Activated T-helper 1 cell treated with anti-CD3 and anti-CD28 coated beads, Interleukin-12 subunit alpha, Interleukin-12 subunit beta, Interleukin-2, Interleukin-4 antibody, amounts not matched to agents 30 ng/mL and 10 ng/mL and 1 ng/mL, durations not matched to agents 14 hours and 24 hours and 36 hours (primary cell): ENCODE data around the gene RPS6KA2. TPM values are rescaled to one million over a fixed set of nuclear protein-coding genes. Genes with fewer than 3 reads are reported as not detected.

Experiments
- DNase-seq: peaks from one replicate; pipeline ENCODE4 v3.0.0; 2021; ENCODE audit warnings: low spot score
- H3K27ac Mint-ChIP-seq: one replicate; pipeline ENCODE4 v1.8.0; 2021; ENCODE audit warnings: mild to moderate bottlenecking, mixed read lengths
- H3K27me3 Mint-ChIP-seq: one replicate; pipeline ENCODE4 v1.8.0; 2022; ENCODE audit warnings: mild to moderate bottlenecking, moderate library complexity, mixed read lengths; ENCODE audit not compliant: insufficient read depth
- H3K36me3 Mint-ChIP-seq: one replicate; pipeline ENCODE4 v1.8.0; 2021; ENCODE audit warnings: low read depth, mixed read lengths
- H3K4me1 Mint-ChIP-seq: one replicate; pipeline ENCODE4 v1.8.0; 2021; ENCODE audit warnings: low read depth, mixed read lengths
- H3K4me3 Mint-ChIP-seq: one replicate; pipeline ENCODE4 v1.8.0; 2021; ENCODE audit warnings: mild to moderate bottlenecking, moderate library complexity, mixed read lengths
- H3K9me3 Mint-ChIP-seq: one replicate; pipeline ENCODE4 v1.8.0; 2021; ENCODE audit warnings: mixed read lengths
- intact Hi-C: fragments of 100-400 bp; cut with micrococcal nuclease; formaldehyde crosslinking; loops from one replicate; pipeline ENCODE4 v1.15.1; 2024
- total RNA-seq: library from RNA; stranded (reverse); gene quantifications from 2 replicates; pipeline ENCODE4 v1.2.3, GENCODE V29; 2022

Gene RPS6KA2
- total RNA-seq, 1 donor from 2014 or later, result 2.0 TPM

- H3K4me3 Mint-ChIP-seq, result no peak overlapping the region
- no peaks in the 10 kb centered on the region for H3K27me3 Mint-ChIP-seq
- intact Hi-C loops, result no loop called here
- peaks cover 10% of the 10 kb centered on the region for H3K9me3 Mint-ChIP-seq
- no peak for DNase-seq
- no peaks in the 10 kb centered on the region for H3K4me1 Mint-ChIP-seq
- H3K27ac Mint-ChIP-seq, result no peak overlapping the region
- H3K36me3 Mint-ChIP-seq, result peaks cover 3% of the 10 kb centered on the region
Observed at GRCh38 chr6:166459272-166459671, 167.8 kb downstream of the RPS6KA2 start.

DNA sequence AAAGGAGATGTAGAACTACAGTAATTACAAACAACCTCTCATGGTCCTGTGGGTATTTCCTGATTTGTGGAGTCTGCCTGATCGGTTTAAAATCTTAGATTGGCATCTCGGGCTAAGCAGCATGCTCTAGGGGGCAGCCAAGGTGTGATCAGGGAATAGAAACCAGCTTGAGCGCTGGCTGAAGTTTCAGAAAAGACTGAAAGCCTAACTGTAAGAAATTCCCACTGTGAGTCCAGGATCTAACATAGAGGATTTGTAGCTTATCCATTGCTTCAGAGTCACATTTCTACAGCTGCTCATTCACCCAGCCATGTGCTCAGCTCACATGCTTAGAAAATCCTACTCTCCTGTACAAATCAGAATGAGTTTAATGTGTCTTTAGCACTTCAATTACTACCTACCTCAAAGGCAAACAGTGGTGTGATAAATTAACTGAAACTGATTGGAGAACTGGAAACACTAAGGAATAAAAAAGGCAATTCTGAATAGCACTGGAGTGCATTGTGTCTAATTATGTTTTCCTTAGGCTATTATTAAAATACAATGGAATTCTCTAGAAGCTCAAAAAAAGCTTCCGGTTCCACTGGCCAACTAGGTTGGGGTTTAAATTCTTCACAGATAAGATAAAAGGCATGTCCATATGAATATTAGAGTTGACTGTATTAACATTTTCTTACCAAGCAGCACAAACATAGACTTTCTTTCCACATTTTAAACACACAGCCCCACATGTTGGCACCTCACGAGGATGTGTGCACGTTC is 170.5 kb downstream of the RPS6KA2 start:
- Mint-ChIP-seq H3K27ac (no peak overlapping the region), H3K4me3 (no peak overlapping the region), H3K4me1 (no peaks in the 10 kb centered on the region), H3K9me3 (peaks cover 10% of the 10 kb centered on the region), H3K27me3 (no peaks in the 10 kb centered on the region), H3K36me3 (peaks cover 3% of the 10 kb centered on the region)
- intact Hi-C loops, result no loop called here
- DNase-seq, result no peak

DNA sequence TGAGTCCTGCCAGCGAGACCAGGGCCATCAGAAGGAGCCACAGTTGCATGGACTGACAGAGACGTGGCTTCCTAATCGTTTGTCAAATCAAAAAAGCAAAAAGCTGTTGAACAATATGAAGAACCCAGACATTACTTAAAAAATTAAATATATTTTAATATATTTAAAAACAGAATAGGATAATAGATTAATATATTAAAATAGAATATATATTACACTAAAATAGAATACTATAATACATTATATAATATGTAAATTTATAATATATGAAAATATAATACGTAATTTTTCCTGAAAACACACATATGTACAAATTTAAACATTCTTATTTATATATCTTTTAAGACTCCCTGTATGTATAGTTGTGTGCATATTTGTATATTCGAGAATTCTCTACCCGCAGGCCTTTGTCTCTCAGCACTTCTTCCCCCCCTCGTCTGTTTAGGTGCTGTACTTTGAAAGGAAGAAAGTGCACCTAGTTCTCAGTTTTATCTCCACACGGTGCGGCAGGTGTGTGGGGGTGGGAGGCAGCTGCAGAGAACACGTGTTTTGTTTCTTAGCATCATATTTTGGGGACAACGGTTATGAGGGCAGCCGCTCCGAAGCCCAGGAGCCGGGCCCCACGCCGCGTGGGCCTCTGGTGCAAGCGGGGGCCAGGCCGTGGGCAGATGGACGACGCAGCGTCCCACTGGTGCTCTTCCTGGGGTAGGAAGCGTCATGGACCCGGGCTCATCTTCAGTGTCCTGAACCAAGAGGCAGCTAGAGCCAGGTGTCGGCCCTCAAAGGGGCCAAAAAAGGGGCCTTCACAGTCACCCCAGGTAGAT is 172.1 kb downstream of the RPS6KA2 start:
- DNase-seq, result no peak
- H3K4me1 Mint-ChIP-seq, result no peaks in the 10 kb centered on the region
- intact Hi-C loops, result no loop called here
- peaks cover 3% of the 10 kb centered on the region for H3K36me3 Mint-ChIP-seq
- no peaks in the 10 kb centered on the region for H3K27me3 Mint-ChIP-seq
- H3K4me3 Mint-ChIP-seq, result no peak overlapping the region
- H3K9me3 Mint-ChIP-seq, result peaks cover 10% of the 10 kb centered on the region
- no peak overlapping the region for H3K27ac Mint-ChIP-seq

- Mint-ChIP-seq H3K36me3 (peaks cover 3% of the 10 kb centered on the region), H3K4me1 (no peaks in the 10 kb centered on the region), H3K27me3 (no peaks in the 10 kb centered on the region), H3K27ac (no peak overlapping the region), H3K4me3 (no peak overlapping the region), H3K9me3 (peaks cover 10% of the 10 kb centered on the region)
- DNase-seq, result no peak
- intact Hi-C loops, result no loop called here
Observed at GRCh38 chr6:166453651-166454050, 173.4 kb downstream of the RPS6KA2 start.

GRCh38 chr6:166450167-166450873 is 176.7 kb downstream of the RPS6KA2 start:
- Mint-ChIP-seq H3K4me1 (no peaks in the 10 kb centered on the region), H3K9me3 (no peaks in the 10 kb centered on the region), H3K36me3 (no peaks in the 10 kb centered on the region), H3K4me3 (no peak overlapping the region), H3K27me3 (no peaks in the 10 kb centered on the region), H3K27ac (no peak overlapping the region)
- DNase-seq, result no peak
- intact Hi-C loops, result no loop called here

DNA sequence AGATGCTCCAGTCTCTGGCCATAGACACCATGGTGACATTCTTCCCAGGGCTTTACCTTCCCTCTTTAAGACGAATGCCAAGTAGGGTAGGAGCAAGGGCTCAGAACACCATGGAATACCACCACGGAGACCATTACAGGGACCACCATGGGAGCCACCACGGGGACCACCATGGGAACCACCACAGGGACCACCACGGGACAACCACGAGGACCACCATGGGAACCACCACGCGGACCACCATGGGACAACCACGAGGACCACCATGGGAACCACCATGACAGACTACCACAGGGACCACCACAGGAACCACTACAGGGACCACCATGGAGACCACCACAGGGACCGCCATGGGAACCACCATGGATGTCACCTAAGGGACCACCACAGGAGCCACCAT is 177.4 kb downstream of the RPS6KA2 start:
- no peaks in the 10 kb centered on the region for H3K36me3 Mint-ChIP-seq

GRCh38 chr6:166449036-166449435 is 178.0 kb downstream of the RPS6KA2 start:
- intact Hi-C loops, result no loop called here
- no peaks in the 10 kb centered on the region for H3K9me3 Mint-ChIP-seq
- no peak overlapping the region for H3K27ac Mint-ChIP-seq
- H3K4me3 Mint-ChIP-seq, result no peak overlapping the region
- DNase-seq, result no peak
- no peaks in the 10 kb centered on the region for H3K4me1 Mint-ChIP-seq
- no peaks in the 10 kb centered on the region for H3K36me3 Mint-ChIP-seq
- H3K27me3 Mint-ChIP-seq, result no peaks in the 10 kb centered on the region

More for the DNA sequence above, 177.4 kb downstream of the RPS6KA2 start:
- no peak for DNase-seq
- H3K9me3 Mint-ChIP-seq, result no peaks in the 10 kb centered on the region
- H3K4me1 Mint-ChIP-seq, result no peaks in the 10 kb centered on the region
- H3K27ac Mint-ChIP-seq, result no peak overlapping the region
- H3K4me3 Mint-ChIP-seq, result no peak overlapping the region
- intact Hi-C loops, result no loop called here
- H3K27me3 Mint-ChIP-seq, result no peaks in the 10 kb centered on the region

- intact Hi-C loops, result no loop called here
- Mint-ChIP-seq H3K27ac (no peak overlapping the region), H3K27me3 (no peaks in the 10 kb centered on the region), H3K4me1 (no peaks in the 10 kb centered on the region), H3K36me3 (no peaks in the 10 kb centered on the region), H3K4me3 (no peak overlapping the region), H3K9me3 (no peaks in the 10 kb centered on the region)
- DNase-seq, result no peak
Observed at GRCh38 chr6:166448432-166448831, 178.6 kb downstream of the RPS6KA2 start.

DNA sequence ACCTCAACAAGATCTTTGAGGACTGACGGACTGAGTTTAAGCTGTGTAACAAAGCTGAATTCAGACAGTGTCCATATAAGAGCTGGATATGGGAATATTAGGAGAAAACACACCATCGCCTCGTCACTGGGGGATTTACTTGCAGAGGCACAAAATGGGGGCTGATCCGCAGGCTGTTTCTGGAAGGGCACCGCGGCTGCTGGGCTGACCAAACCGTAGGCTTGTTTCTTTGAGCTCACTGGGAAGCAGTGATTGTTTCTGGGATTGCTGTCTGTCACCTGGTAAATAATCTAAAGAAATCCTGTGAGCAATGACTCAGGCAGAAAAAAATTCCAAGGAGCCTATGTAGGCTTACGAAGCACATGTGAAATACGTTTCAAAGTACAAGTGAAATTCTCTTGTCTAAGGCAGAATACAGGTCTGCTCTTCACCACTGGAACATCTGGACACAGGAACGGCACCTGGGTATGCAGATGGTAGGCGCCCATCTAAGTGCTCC is 180.4 kb downstream of the RPS6KA2 start:
- intact Hi-C loops, result no loop called here
- H3K27ac Mint-ChIP-seq, result no peak overlapping the region
- H3K9me3 Mint-ChIP-seq, result no peaks in the 10 kb centered on the region
- H3K4me3 Mint-ChIP-seq, result no peak overlapping the region
- no peak for DNase-seq
- no peaks in the 10 kb centered on the region for H3K4me1 Mint-ChIP-seq
- H3K27me3 Mint-ChIP-seq, result no peaks in the 10 kb centered on the region
- H3K36me3 Mint-ChIP-seq, result no peaks in the 10 kb centered on the region

DNA sequence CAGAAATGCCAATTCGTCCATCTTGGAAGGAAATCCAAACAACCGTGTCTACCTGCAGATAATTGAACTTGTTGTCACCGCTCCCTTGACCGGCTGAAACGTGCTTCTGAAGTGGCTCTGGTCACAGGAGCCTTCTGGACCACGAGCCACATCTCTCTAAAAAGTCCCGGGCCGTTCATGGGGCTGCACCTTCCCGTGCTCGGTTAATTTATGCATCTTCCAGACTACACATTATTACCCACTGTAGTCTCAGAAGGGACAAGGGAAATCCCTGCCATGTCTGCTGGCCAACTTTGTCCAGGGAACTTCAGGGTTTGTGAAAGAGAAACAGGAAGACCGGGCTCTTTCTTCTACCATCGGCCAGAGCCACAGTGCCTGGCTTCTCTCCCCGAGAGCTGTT is 180.9 kb downstream of the RPS6KA2 start:
- H3K27me3 Mint-ChIP-seq, result peaks cover under 1% of the 10 kb centered on the region
- no peak overlapping the region for H3K27ac Mint-ChIP-seq
- intact Hi-C loops, result no loop called here
- no peaks in the 10 kb centered on the region for H3K36me3 Mint-ChIP-seq
- H3K4me1 Mint-ChIP-seq, result no peaks in the 10 kb centered on the region
- no peak for DNase-seq
- no peak overlapping the region for H3K4me3 Mint-ChIP-seq
- H3K9me3 Mint-ChIP-seq, result no peaks in the 10 kb centered on the region

DNA sequence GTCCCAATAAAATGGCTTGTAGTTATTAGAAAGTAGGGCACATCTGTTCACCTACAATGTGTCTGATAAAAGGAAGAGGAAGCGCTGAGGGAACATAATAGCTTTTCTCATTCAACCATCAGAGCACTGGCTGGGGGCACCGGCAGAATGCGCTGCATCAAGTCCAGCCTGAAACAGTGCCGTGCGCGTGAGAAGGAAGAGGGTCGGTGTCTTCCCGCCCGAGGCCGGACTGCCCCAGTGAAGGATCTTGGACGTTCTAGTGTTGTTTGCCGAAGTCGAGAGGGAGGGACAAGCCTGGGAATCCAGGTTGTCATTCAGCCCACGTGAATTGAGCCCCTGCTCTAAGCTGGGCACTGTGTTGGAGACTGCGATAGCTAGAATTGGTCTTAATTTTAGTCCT is 182.6 kb downstream of the RPS6KA2 start:
- Mint-ChIP-seq H3K9me3 (no peaks in the 10 kb centered on the region), H3K36me3 (no peaks in the 10 kb centered on the region), H3K27me3 (peaks cover 11% of the 10 kb centered on the region), H3K27ac (no peak overlapping the region), H3K4me1 (no peaks in the 10 kb centered on the region), H3K4me3 (no peak overlapping the region)
- intact Hi-C loops, result no loop called here
- DNase-seq, result no peak

DNA sequence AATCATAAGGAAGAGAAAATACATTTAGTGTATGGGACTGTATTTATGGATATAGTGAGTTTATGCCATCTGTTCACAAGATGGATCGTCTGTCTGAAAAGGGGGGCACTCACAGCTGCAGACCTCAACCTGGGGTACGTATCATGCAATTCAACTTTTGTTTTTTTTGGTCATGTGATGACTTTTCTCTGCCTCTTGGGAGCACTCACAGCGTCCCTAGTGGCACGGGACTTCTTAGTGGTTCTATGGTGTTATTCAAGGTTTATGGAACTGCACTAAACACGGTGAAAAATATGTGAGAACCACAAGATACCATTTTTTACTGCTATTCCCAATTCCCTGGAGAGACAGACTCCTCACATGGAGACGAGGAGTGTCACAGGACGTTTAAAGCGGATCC is 183.9 kb downstream of the RPS6KA2 start:
- DNase-seq, result no peak
- Mint-ChIP-seq H3K36me3 (no peaks in the 10 kb centered on the region), H3K27ac (no peak overlapping the region), H3K9me3 (no peaks in the 10 kb centered on the region), H3K4me1 (no peaks in the 10 kb centered on the region), H3K4me3 (no peak overlapping the region), H3K27me3 (peaks cover 11% of the 10 kb centered on the region)
- intact Hi-C loops, result no loop called here
